IMR-90 (cell line): Measurements from ENCODE around the gene AGGF1. TPM values are rescaled to one million over a fixed set of nuclear protein-coding genes. Genes with fewer than 3 reads are reported as not detected.

ENCODE experiments used
- ATAC-seq: fragments of 200-7000 bp; cut with Tn5 transposase; 2 replicates; pipeline ENCODE4 v1.9.1; 2020; ENCODE audit warnings: low read depth, mild to moderate bottlenecking, moderate library complexity
- BruUV-seq: library from RNA; stranded (reverse); fragments of 400-500 nt; replicated peaks from 2 replicates; lab custom pipeline; 2021; lab: Mats Ljungman, UMichigan
- CTCF ChIA-PET: fragments of 300-600 bp; formaldehyde crosslinking; extraction: SDS; loops from one replicate; lab custom pipeline; 2021; ENCODE audit warnings: antibody characterized with exemption; lab: Yijun Ruan, JAX
- POLR2A ChIA-PET: fragments of 300-600 bp; sonication (Branson Sonifier 250); formaldehyde crosslinking; loops from one replicate; lab custom pipeline; 2022; ENCODE audit warnings: antibody characterized with exemption; ENCODE audit not compliant: unreplicated experiment; lab: Charles Lee
- DNase-seq: peaks from one replicate; pipeline ENCODE4 v3.0.0; 2013
- H2AFZ ChIP-seq: replicated peaks from 2 replicates; pipeline ENCODE3; 2013; ENCODE audit warnings: low read length, mild to moderate bottlenecking; ENCODE audit not compliant: poor library complexity
- H2AK5ac ChIP-seq: 2 replicates; pipeline ENCODE4 v1.6.1; 2013; ENCODE audit warnings: low read depth, low read length, inconsistent platforms
- H2AK9ac ChIP-seq: replicated peaks from 2 replicates; pipeline ENCODE3; 2013; ENCODE audit warnings: mild to moderate bottlenecking, low read depth, low read length, moderate library complexity; ENCODE audit not compliant: poor library complexity
- H2BK120ac ChIP-seq: 2 replicates; pipeline ENCODE4 v1.6.1; 2013; ENCODE audit warnings: low read depth, low read length, inconsistent platforms
- H2BK15ac ChIP-seq: 3 replicates; pipeline ENCODE4 v1.6.1; 2013; ENCODE audit warnings: low read depth, low read length, inconsistent platforms
- H2BK20ac ChIP-seq: 2 replicates; pipeline ENCODE4 v1.6.1; 2013; ENCODE audit warnings: low read depth, mild to moderate bottlenecking, inconsistent platforms, low read length, moderate library complexity
- H2BK5ac ChIP-seq: 2 replicates; pipeline ENCODE4 v1.6.1; 2013; ENCODE audit warnings: mild to moderate bottlenecking, low read depth, low read length, inconsistent platforms; ENCODE audit not compliant: poor library complexity, severe bottlenecking
- H3K14ac ChIP-seq: replicated peaks from 2 replicates; pipeline ENCODE4 v1.6.1; 2013; ENCODE audit warnings: low read depth, low read length, inconsistent platforms
- H3K18ac ChIP-seq: 2 replicates; pipeline ENCODE4 v1.6.1; 2013; ENCODE audit warnings: low read depth, low read length, control low read depth
- H3K23ac ChIP-seq: 2 replicates; pipeline ENCODE4 v1.6.1; 2013; ENCODE audit warnings: low read depth, low read length, inconsistent platforms
- H3K27ac ChIP-seq: 2 replicates; pipeline ENCODE4 v1.5.1; 2013; ENCODE audit warnings: mild to moderate bottlenecking, control low read depth, low read length; ENCODE audit not compliant: insufficient read depth
- H3K27me3 ChIP-seq: 2 replicates; pipeline ENCODE4 v1.6.1; 2013; ENCODE audit warnings: low read length; ENCODE audit not compliant: control insufficient read depth, insufficient read depth
- H3K36me3 ChIP-seq: 2 replicates; pipeline ENCODE4 v1.6.1; 2013; ENCODE audit warnings: low read length, mixed read lengths; ENCODE audit not compliant: control insufficient read depth, insufficient read depth
- H3K4ac ChIP-seq: 2 replicates; pipeline ENCODE4 v1.6.1; 2013; ENCODE audit warnings: low read depth, low read length, inconsistent platforms
- H3K4me1 ChIP-seq: 2 replicates; pipeline ENCODE4 v1.6.1; 2013; ENCODE audit warnings: low read length, mixed read lengths; ENCODE audit not compliant: control insufficient read depth, insufficient read depth
- H3K4me2 ChIP-seq: 2 replicates; pipeline ENCODE4 v1.6.1; 2013; ENCODE audit warnings: low read depth, mild to moderate bottlenecking, control low read depth, low read length, moderate library complexity
- H3K4me3 ChIP-seq: 2 replicates; pipeline ENCODE4 v1.5.1; 2013; ENCODE audit warnings: low read depth, mild to moderate bottlenecking, control low read depth, low read length, moderate library complexity; ENCODE audit not compliant: insufficient read depth
- H3K56ac ChIP-seq: 2 replicates; pipeline ENCODE4 v1.6.1; 2013; ENCODE audit warnings: low read length, inconsistent platforms; ENCODE audit not compliant: insufficient read depth; ENCODE audit errors: extremely low read depth
- H3K79me1 ChIP-seq, 2 experiments: 2 replicates each; pipeline ENCODE4 v1.6.1; 2013; ENCODE audit warnings: low read length in 2 of 2, inconsistent platforms in 1 of 2, low read depth in 1 of 2
- H3K9ac ChIP-seq: 2 replicates; pipeline ENCODE4 v1.6.1; 2013; ENCODE audit warnings: low read depth, low read length, control low read depth
- H3K9me1 ChIP-seq: 2 replicates; pipeline ENCODE4 v1.6.1; 2013; ENCODE audit warnings: low read length, inconsistent platforms; ENCODE audit not compliant: insufficient read depth
- H3K9me3 ChIP-seq: 2 replicates; pipeline ENCODE4 v1.6.1; 2013; ENCODE audit warnings: low read length; ENCODE audit not compliant: control insufficient read depth, insufficient read depth
- H4K20me1 ChIP-seq: 2 replicates; pipeline ENCODE4 v1.6.1; 2013; ENCODE audit warnings: low read length, inconsistent platforms; ENCODE audit not compliant: insufficient read depth
- H4K5ac ChIP-seq: 2 replicates; pipeline ENCODE4 v1.6.1; 2013; ENCODE audit warnings: mild to moderate bottlenecking, low read depth, low read length, control low read depth
- H4K8ac ChIP-seq, 2 experiments: 2 replicates each; pipeline ENCODE4 v1.6.1; 2013; ENCODE audit warnings: low read depth in 2 of 2, low read length in 2 of 2, control low read depth in 1 of 2, inconsistent platforms in 1 of 2
- H4K91ac ChIP-seq: 2 replicates; pipeline ENCODE4 v1.6.1; 2013; ENCODE audit warnings: low read depth, low read length, inconsistent platforms; ENCODE audit not compliant: insufficient read depth
- CEBPB ChIP-seq: IDR thresholded peaks from 2 replicates; pipeline ENCODE4 v1.6.1; 2012; ENCODE audit warnings: low read depth, low read length, improper control_type of control experiment
- RAD21 ChIP-seq: IDR thresholded peaks from 2 replicates; pipeline ENCODE4 v1.6.1; 2012; ENCODE audit warnings: low read length, improper control_type of control experiment
- SMC3 ChIP-seq: fragments of 150-350 bp; IDR thresholded peaks from 2 replicates; pipeline ENCODE4 v1.6.1; 2016; ENCODE audit warnings: low read depth, mild to moderate bottlenecking, antibody characterized with exemption, low read length, moderate library complexity
- WGBS, 2 experiments: methylation state at CpG; one replicate each; pipeline versions ENCODE4 v1.1.5 to v1.1.7; 2013; ENCODE audit warnings: missing lambda C conversion rate in 2 of 2; ENCODE audit not compliant: insufficient read length in 1 of 2; ENCODE audit errors: extremely low coverage in 2 of 2; 5-methylcytosine and 5-hydroxymethylcytosine counted together
- dilution Hi-C: fragments of 300-500 bp; cut with HindIII; formaldehyde crosslinking; loops from one replicate; pipeline ENCODE4 v1.14.3; 2018; ENCODE audit warnings: low sequenced_read_pairs; ENCODE audit not compliant: unreplicated experiment
- in situ Hi-C: fragments of 300-500 bp; cut with MboI; formaldehyde crosslinking; loops from 3 replicates; pipeline ENCODE4 v1.14.3; 2019; ENCODE audit warnings: low sequenced_read_pairs, inconsistent platforms, mixed read lengths
- intact Hi-C: fragments of 100-400 bp; cut with micrococcal nuclease; formaldehyde crosslinking; loops from 2 replicates; pipeline ENCODE4 v1.10.0; 2022
- polyA plus RNA-seq, 3 experiments: library from polyadenylated mRNA; depleted of rRNA; stranded (reverse); fragments of >200 nt; gene quantifications; 2 replicates each; pipeline ENCODE4 v1.2.3, GENCODE V29; 2012; ENCODE audit warnings: low replicate concordance in 1 of 3
- total RNA-seq: library from RNA; depleted of rRNA; stranded (reverse); fragments of >200 nt; gene quantifications from 2 replicates; pipeline ENCODE4 v1.2.3, GENCODE V29; 2012

Gene AGGF1
- total and polyA plus RNA-seq, 2 of the 4 experiments (the other 2 are of a cell fraction), result 7.3 to 8.4 TPM

DNA sequence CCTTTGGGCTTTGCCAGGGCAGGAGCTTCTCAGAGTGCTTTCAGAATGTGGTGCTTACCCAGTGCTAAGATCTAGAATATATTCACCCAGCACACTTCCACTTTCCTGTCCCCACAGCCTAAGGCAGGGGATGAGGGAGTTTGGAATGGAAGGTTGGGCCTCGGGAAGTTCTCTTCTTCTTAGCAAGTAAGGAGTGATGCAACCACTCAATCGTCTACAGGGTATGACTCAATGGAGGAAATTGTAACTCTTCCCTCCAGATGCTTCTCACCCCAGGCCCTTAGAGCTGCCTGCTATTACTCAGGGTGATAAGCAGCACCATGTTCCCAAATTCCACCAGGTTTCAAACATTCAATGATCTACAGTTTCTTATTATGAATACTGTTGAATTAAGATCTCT is 30.8 kb upstream of the AGGF1 start:
- Histone ChIP-seq H3K4me2 (no peak overlapping the region), H2AK9ac (no peak overlapping the region), H2BK5ac (no peak overlapping the region), H3K27me3 (peaks cover 9% of the 10 kb centered on the region), H3K36me3 (no peaks in the 10 kb centered on the region), H3K56ac (no peak overlapping the region), H4K8ac (no peak overlapping the region), H3K14ac (no peak overlapping the region), H2BK120ac (no peak overlapping the region), H3K4me1 (no peaks in the 10 kb centered on the region), H4K5ac (no peak overlapping the region), H3K4me3 (no peak overlapping the region), H3K9me3 (no peaks in the 10 kb centered on the region), H3K23ac (no peak overlapping the region), H4K20me1 (no peaks in the 10 kb centered on the region), H3K9me1 (no peaks in the 10 kb centered on the region), H3K4ac (no peak overlapping the region), H4K91ac (no peak overlapping the region), H3K79me1 (no peaks in the 10 kb centered on the region), H3K18ac (no peak overlapping the region), H2BK20ac (no peak overlapping the region), H3K9ac (no peak overlapping the region), H2AFZ (no peak overlapping the region), H2BK15ac (no peak overlapping the region), H3K27ac (no peak overlapping the region), H2AK5ac (no peak overlapping the region)
- TF ChIP-seq SMC3, result no peak
- TF ChIP-seq CEBPB, result peak; percentile 88
- no peak for TF ChIP-seq RAD21
- in situ Hi-C loops, result no loop called here
- ChIA-PET POLR2A (no interaction called here), CTCF (no interaction called here)
- WGBS, 2 experiments, result no CpG with 5 or more reads among the region's 2 CpGs
- dilution Hi-C loops, result no loop called here
- peak; percentile 76 for DNase-seq
- intact Hi-C loops, result no loop called here
- peak; percentile 69 for ATAC-seq
- BruUV-seq, result no TSS peak
